Chondrocyte (in vitro differentiated cells): Measurements from ENCODE around the gene TIAM2. TPM values are rescaled to one million over a fixed set of nuclear protein-coding genes. Genes with fewer than 3 reads are reported as not detected.

Experiments used
- DNase-seq: peaks from one replicate; pipeline ENCODE4 v3.0.0; 2021; ENCODE audit warnings: mixed read lengths, low spot score
- H3K27ac Mint-ChIP-seq: one replicate; pipeline ENCODE4 v1.8.0; 2021; ENCODE audit warnings: mild to moderate bottlenecking, moderate library complexity, mixed read lengths; ENCODE audit not compliant: unreplicated experiment
- H3K27me3 Mint-ChIP-seq: 2 replicates; pipeline ENCODE4 v1.8.0; 2021; ENCODE audit warnings: low read depth, mixed read lengths
- H3K36me3 Mint-ChIP-seq: 2 replicates; pipeline ENCODE4 v1.8.0; 2021; ENCODE audit warnings: low read depth, mixed read lengths
- H3K4me1 Mint-ChIP-seq: 2 replicates; pipeline ENCODE4 v1.8.0; 2021; ENCODE audit warnings: low read depth, mild to moderate bottlenecking, mixed read lengths
- H3K4me3 Mint-ChIP-seq: one replicate; pipeline ENCODE4 v1.8.0; 2021; ENCODE audit warnings: mild to moderate bottlenecking, moderate library complexity, mixed read lengths; ENCODE audit not compliant: unreplicated experiment
- H3K9me3 Mint-ChIP-seq: 2 replicates; pipeline ENCODE4 v1.8.0; 2021; ENCODE audit warnings: low read depth, mixed read lengths
- CTCF ChIP-seq: fragments of 200-600 bp; sonication (generic); IDR thresholded peaks from 2 replicates; pipeline ENCODE4 v1.5.0; 2021; ENCODE audit warnings: antibody characterized with exemption, mild to moderate bottlenecking, moderate library complexity
- long read RNA-seq: library from polyadenylated mRNA; stranded (forward); transcript quantifications from one replicate; pipeline ENCODE4 v2.0.0, GENCODE V29; 2021
- total RNA-seq: library from RNA; stranded (reverse); gene quantifications from 3 replicates; pipeline ENCODE4 v1.2.1, GENCODE V29; 2021

The TIAM2 gene
- 10.7 to 13.8 TPM (median 11.8 TPM) in 3 replicates for total RNA-seq
- long read RNA-seq, partial matches to known transcripts = 3 of 17 reads
- long read RNA-seq, other reads (novel, unspliced or antisense) = 14 of 17 reads

DNA sequence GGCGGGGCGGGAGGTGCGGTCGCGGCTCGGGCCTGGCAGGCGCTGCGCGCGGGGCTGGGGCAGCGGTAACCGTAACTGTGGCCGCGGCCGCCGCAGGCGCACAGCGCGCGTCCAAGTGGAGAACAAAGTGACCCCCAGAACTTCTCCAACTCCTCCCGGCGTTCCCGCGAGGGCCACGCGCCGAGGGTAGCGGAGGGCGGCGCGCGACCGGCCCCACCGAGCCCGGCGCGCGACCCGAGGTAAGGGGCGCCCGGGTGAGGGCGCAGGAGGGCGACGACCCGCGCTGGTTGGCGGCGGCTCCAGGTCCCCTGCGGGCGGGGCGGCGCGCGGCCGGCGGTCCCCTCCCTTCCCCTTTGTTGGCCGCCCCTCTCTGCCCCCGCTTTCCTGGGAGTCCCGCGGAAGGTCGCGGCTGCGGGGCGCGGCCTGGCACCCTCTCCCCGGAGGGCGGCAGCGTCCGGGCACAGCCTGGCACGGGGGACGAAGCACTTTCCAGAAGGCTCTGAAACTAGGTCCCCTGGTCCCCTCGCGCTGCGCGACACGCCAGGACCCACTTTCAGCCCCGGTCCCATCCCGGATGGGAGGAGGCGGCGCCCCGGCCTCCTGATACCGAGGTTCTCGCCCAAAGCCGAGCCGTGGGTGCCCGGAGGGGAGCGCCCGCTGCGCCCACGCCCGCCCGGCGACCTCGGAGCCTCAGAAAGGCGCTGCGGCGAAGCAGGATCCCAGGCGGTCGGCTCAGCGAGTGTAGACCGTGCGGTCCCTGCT lies at the start of gene TIAM2:
Gene TIAM2, plus strand, starts transcription at position 62 of the 762 bp plus-strand sequence. CDS start 133,909 bp downstream, outside the sequence.
- Mint-ChIP-seq H3K9me3 (no peaks in the 10 kb centered on the region), H3K4me3 (peak within 1 kb of the TSS; percentile 74), H3K27ac (peak within 1 kb of the TSS; percentile 49), H3K27me3 (no peaks in the 10 kb centered on the region), H3K36me3 (no peaks in the 10 kb centered on the region), H3K4me1 (peaks cover 15% of the 10 kb centered on the region)
- DNase-seq = no peak
- peak; percentile 36 for TF ChIP-seq CTCF

DNA sequence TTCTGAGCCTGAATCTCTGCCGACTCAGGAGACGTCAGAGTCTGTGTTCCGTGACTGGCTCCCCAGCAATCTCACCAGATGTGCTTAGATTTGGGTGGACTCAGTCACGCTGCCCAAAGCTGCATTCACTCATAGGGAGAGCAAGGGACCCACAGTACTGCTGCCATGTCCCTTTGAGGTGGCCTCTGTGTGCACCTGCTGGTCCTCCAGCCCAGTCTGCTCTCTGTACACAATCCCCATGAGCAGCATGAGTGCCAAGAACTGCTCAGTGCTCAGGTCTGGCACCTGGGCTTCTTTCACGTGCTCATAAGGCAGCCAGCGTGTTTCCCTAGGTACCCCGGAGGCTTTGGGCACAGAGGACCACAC lies 44.2 kb upstream of the TIAM2 start:
- peaks cover 12% of the 10 kb centered on the region for H3K4me1 Mint-ChIP-seq
- no peaks in the 10 kb centered on the region for H3K27me3 Mint-ChIP-seq
- no peaks in the 10 kb centered on the region for H3K9me3 Mint-ChIP-seq
- no peak overlapping the region for H3K27ac Mint-ChIP-seq
- no peak for TF ChIP-seq CTCF
- H3K4me3 Mint-ChIP-seq = no peak overlapping the region
- peaks cover 10% of the 10 kb centered on the region for H3K36me3 Mint-ChIP-seq
- no peak for DNase-seq

GRCh38 chr6:154951345-154952200 lies 43.5 kb upstream of the TIAM2 start:
- H3K36me3 Mint-ChIP-seq = peaks cover 10% of the 10 kb centered on the region
- no peak overlapping the region for H3K27ac Mint-ChIP-seq
- H3K4me3 Mint-ChIP-seq = no peak overlapping the region
- H3K9me3 Mint-ChIP-seq = no peaks in the 10 kb centered on the region
- no peak for DNase-seq
- peaks cover 12% of the 10 kb centered on the region for H3K4me1 Mint-ChIP-seq
- no peak for TF ChIP-seq CTCF
- no peaks in the 10 kb centered on the region for H3K27me3 Mint-ChIP-seq

DNA sequence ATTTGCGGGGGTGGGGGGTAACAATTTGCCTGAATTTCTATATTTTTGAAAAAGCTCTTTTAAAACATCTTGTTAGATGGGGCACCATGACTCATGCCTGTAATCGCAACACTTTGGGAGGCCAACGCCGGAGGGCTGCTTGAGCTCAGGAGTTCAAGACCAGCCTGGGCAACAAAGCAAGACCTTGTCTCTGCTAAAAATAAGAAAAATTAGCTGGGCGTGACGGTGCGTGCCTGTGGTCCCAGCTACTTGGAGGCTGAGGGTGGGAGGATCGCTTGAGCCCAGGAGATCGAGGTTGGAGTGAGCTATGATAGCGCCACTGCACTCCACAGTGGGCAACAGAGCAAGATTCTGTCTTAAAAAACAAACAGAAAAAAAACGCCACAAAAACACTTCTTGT lies 41.5 kb upstream of the TIAM2 start:
- peaks cover 11% of the 10 kb centered on the region for H3K36me3 Mint-ChIP-seq
- peaks cover 17% of the 10 kb centered on the region for H3K4me1 Mint-ChIP-seq
- no peaks in the 10 kb centered on the region for H3K27me3 Mint-ChIP-seq
- no peak for TF ChIP-seq CTCF
- no peak for DNase-seq
- no peak overlapping the region for H3K4me3 Mint-ChIP-seq
- no peaks in the 10 kb centered on the region for H3K9me3 Mint-ChIP-seq
- no peak overlapping the region for H3K27ac Mint-ChIP-seq

- peaks cover 17% of the 10 kb centered on the region for H3K4me1 Mint-ChIP-seq
- no peak overlapping the region for H3K4me3 Mint-ChIP-seq
- no peaks in the 10 kb centered on the region for H3K27me3 Mint-ChIP-seq
- TF ChIP-seq CTCF = no peak
- H3K27ac Mint-ChIP-seq = peak overlapping the region; percentile 37
- H3K9me3 Mint-ChIP-seq = no peaks in the 10 kb centered on the region
- peaks cover 9% of the 10 kb centered on the region for H3K36me3 Mint-ChIP-seq
- no peak for DNase-seq
Measured at GRCh38 chr6:154954347-154954746, 40.8 kb upstream of the TIAM2 start.
